KMS-11 (cell line): ENCODE data around the gene AIFM3.

Source experiments
- H2AFZ ChIP-seq: fragments of 200-600 bp; sonication (generic); 2 replicates; pipeline ENCODE4 v1.6.1; 2016; ENCODE audit warnings: antibody characterized with exemption, mixed run types, low read depth
- H3K27ac ChIP-seq: fragments of 200-600 bp; sonication (generic); 2 replicates; pipeline ENCODE4 v1.6.1; 2016; ENCODE audit warnings: mild to moderate bottlenecking, mixed run types
- H3K27me3 ChIP-seq: fragments of 200-600 bp; sonication (generic); 2 replicates; pipeline ENCODE4 v1.6.1; 2017; ENCODE audit warnings: mild to moderate bottlenecking, low read depth, mixed run types, moderate library complexity; ENCODE audit not compliant: insufficient read depth
- H3K36me3 ChIP-seq: fragments of 200-600 bp; sonication (generic); 2 replicates; pipeline ENCODE4 v1.6.1; 2017; ENCODE audit warnings: mild to moderate bottlenecking, mixed run types; ENCODE audit not compliant: insufficient read depth
- H3K4me1 ChIP-seq: fragments of 200-600 bp; sonication (generic); 2 replicates; pipeline ENCODE4 v1.6.1; 2016; ENCODE audit warnings: mild to moderate bottlenecking, low read depth, mixed run types; ENCODE audit not compliant: poor library complexity, severe bottlenecking
- H3K4me2 ChIP-seq: fragments of 200-600 bp; sonication (generic); 2 replicates; pipeline ENCODE4 v1.7.0; 2016; ENCODE audit warnings: mild to moderate bottlenecking, mixed run types
- H3K4me3 ChIP-seq: fragments of 200-600 bp; sonication (generic); IDR thresholded peaks from 2 replicates; pipeline ENCODE4 v1.6.1; 2017; ENCODE audit warnings: low read depth, low read length, mixed read lengths; ENCODE audit not compliant: insufficient read depth
- H3K79me2 ChIP-seq: fragments of 200-600 bp; sonication (generic); 2 replicates; pipeline ENCODE4 v1.6.1; 2016; ENCODE audit warnings: low read depth, mixed run types; ENCODE audit not compliant: insufficient read depth
- H3K9ac ChIP-seq: fragments of 200-600 bp; sonication (generic); 2 replicates; pipeline ENCODE4 v1.6.1; 2016; ENCODE audit warnings: mild to moderate bottlenecking, mixed run types
- H4K20me1 ChIP-seq: fragments of 200-600 bp; sonication (generic); 2 replicates; pipeline ENCODE4 v1.6.1; 2016; ENCODE audit warnings: mild to moderate bottlenecking, mixed run types; ENCODE audit not compliant: insufficient read depth
- CTCF ChIP-seq: fragments of 200-600 bp; sonication (generic); conservative IDR thresholded peaks from 2 replicates; pipeline ENCODE4 v1.6.1; 2017; ENCODE audit warnings: low read depth, mild to moderate bottlenecking, antibody characterized with exemption, low read length, moderate library complexity, mixed read lengths

AIFM3 gene

GRCh38 chr22:20976291-20976877 lies 9.3 kb downstream of the AIFM3 start:
- Histone ChIP-seq H3K4me3 (no peak overlapping the region), H3K79me2 (no peaks in the 10 kb centered on the region), H4K20me1 (no peaks in the 10 kb centered on the region), H3K27me3 (peaks cover 37% of the 10 kb centered on the region; the same call in 1 of the 2 replicates), H3K4me2 (no peak overlapping the region), H3K36me3 (no peaks in the 10 kb centered on the region), H3K4me1 (peaks cover 7% of the 10 kb centered on the region), H2AFZ (no peak overlapping the region), H3K9ac (no peak overlapping the region), H3K27ac (no peak overlapping the region)
- TF ChIP-seq CTCF = no peak

- no peaks in the 10 kb centered on the region for H3K36me3 ChIP-seq
- no peaks in the 10 kb centered on the region for H4K20me1 ChIP-seq
- no peaks in the 10 kb centered on the region for H3K79me2 ChIP-seq
- peaks cover 9% of the 10 kb centered on the region for H3K4me1 ChIP-seq
- H3K4me2 ChIP-seq = no peak overlapping the region
- H3K27me3 ChIP-seq = peaks cover 37% of the 10 kb centered on the region; the same call in 1 of the 2 replicates
- H2AFZ ChIP-seq = no peak overlapping the region
- no peak overlapping the region for H3K4me3 ChIP-seq
- no peak overlapping the region for H3K9ac ChIP-seq
- TF ChIP-seq CTCF = no peak
- H3K27ac ChIP-seq = no peak overlapping the region
These were observed 10.0 kb downstream of the AIFM3 start for GRCh38 chr22:20977019-20977418.

GRCh38 chr22:20977516-20978170 lies 10.6 kb downstream of the AIFM3 start:
- Histone ChIP-seq H3K36me3 (no peaks in the 10 kb centered on the region), H3K27me3 (peaks cover 36% of the 10 kb centered on the region; the same call in 1 of the 2 replicates), H2AFZ (no peak overlapping the region), H3K4me3 (no peak overlapping the region), H3K4me1 (peaks cover 9% of the 10 kb centered on the region), H3K27ac (no peak overlapping the region), H3K4me2 (no peak overlapping the region), H3K9ac (no peak overlapping the region), H4K20me1 (no peaks in the 10 kb centered on the region), H3K79me2 (no peaks in the 10 kb centered on the region)
- TF ChIP-seq CTCF = no peak

- Histone ChIP-seq H3K36me3 (no peaks in the 10 kb centered on the region), H4K20me1 (no peaks in the 10 kb centered on the region), H3K27ac (no peak overlapping the region), H3K4me2 (no peak overlapping the region), H3K79me2 (no peaks in the 10 kb centered on the region), H2AFZ (no peak overlapping the region), H3K9ac (no peak overlapping the region), H3K27me3 (peaks cover 31% of the 10 kb centered on the region; the same call in 1 of the 2 replicates), H3K4me3 (no peak overlapping the region), H3K4me1 (peaks cover 15% of the 10 kb centered on the region)
- no peak for TF ChIP-seq CTCF
These were observed 11.4 kb downstream of the AIFM3 start for GRCh38 chr22:20978419-20978818.
